Smooth muscle cell of the umbilical artery (primary cell): ENCODE data around the gene RRP1B. TPM values are rescaled to one million over a fixed set of nuclear protein-coding genes. Genes with fewer than 3 reads are reported as not detected.

Source experiments
- total RNA-seq: library from RNA; depleted of rRNA; stranded (reverse); fragments of >200 nt; gene quantifications from 2 replicates; pipeline ENCODE4 v1.2.3, GENCODE V29; 2014

The RRP1B gene, protein sequence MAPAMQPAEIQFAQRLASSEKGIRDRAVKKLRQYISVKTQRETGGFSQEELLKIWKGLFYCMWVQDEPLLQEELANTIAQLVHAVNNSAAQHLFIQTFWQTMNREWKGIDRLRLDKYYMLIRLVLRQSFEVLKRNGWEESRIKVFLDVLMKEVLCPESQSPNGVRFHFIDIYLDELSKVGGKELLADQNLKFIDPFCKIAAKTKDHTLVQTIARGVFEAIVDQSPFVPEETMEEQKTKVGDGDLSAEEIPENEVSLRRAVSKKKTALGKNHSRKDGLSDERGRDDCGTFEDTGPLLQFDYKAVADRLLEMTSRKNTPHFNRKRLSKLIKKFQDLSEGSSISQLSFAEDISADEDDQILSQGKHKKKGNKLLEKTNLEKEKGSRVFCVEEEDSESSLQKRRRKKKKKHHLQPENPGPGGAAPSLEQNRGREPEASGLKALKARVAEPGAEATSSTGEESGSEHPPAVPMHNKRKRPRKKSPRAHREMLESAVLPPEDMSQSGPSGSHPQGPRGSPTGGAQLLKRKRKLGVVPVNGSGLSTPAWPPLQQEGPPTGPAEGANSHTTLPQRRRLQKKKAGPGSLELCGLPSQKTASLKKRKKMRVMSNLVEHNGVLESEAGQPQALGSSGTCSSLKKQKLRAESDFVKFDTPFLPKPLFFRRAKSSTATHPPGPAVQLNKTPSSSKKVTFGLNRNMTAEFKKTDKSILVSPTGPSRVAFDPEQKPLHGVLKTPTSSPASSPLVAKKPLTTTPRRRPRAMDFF
- total RNA-seq = 19.3 and 33.3 TPM in 2 replicates

DNA sequence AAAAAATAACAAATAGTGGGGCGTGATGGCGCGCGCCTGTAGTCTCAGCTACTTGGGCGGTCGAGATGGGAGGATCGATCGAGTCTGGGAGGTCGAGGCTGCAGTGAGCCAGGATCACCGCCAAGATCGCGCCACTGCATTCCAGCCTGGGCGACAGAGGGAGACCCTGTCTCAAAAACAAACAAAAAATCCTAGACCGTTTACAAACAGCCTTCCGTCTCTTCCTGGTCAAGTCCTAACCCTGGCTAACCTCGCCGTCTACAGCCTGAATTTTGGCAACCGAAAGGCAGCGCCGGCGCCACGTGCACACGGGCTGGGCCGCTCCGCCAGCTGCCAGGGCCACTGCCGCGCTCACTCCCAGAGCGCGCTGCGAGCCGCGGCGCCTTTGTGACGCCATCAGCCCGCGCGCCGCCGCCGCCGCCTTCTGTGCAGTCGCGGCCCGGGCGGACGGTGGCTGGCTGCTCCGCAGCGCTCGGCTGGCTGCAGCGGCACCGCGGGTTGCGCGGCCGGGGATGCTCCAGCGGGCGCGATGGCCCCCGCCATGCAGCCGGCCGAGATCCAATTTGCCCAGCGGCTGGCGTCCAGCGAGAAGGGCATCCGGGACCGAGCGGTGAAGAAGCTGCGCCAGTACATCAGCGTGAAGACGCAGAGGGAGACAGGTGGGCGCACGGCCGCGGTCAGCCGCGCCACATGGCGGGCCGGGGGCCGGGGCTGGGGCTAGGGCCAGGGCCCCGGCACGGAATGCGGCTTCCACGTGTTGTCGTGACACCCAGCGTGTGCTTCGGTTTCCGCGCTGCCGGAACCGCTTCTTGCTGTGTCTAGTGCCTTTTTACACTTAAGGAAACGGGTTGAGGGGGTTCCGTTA, at the start of gene RRP1B, which contains the start of gene HSF2BP:
RRP1B (plus strand) TSS at position 425 of the 865 bp plus-strand sequence; CDS start at position 530, 105 bp downstream.
HSF2BP (minus strand) TSS at position 353 of the 865 bp plus-strand sequence. CDS start 1,392 bp downstream, outside the sequence.

DNA sequence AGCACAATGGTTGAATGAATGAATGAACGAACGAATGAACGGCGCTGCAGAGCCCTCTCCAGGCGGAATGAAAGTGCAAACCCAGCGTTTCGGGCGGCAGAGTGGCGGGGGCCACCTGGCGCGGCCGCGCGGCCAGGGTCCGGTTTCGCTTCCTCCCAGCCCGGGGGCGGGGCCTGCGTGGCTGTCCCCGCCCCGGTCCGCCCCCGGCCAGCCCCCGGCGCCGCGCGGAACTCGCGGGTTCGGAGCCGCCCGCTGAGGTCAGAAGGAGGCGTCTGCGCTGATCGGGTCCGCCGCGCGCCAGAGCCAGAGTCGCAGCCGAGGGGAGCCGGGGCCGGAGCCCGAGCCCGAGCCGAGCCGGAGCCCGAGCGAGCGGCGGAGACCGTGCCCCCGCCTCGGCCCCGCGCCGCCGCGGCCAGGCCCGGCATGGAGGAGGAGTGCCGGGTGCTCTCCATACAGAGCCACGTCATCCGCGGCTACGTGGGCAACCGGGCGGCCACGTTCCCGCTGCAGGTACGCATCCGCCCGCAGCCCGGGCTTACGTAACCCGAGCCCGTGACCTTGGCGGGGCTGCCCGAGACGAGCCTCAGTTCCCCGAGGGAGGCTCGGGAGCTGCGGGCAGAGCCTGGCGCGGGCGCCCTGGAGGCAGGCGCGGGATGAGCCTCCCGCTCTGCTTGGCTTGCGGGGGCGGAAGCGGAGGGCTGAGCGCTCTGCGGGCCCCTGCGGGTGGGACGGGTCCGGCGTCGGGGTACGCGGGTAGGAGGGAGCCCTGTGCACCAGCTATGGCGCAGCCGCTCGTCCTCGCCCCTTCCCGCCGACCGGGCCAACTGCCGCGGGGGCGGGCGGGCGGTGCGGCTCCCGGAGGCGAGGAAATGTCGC, 59.8 kb downstream of the RRP1B start, which contains the start of gene PDXK:
PDXK (plus strand) TSS at position 258 of the 876 bp plus-strand sequence; CDS start at position 424, 166 bp downstream.

Other genes with a start within 250 kb of the RRP1B start
- 3.3 and 9.0 TPM in 2 replicates for gene SIK1, start 232.4 kb upstream of the RRP1B start, total RNA-seq
- 2.0 and 3.6 TPM in 2 replicates for gene HSF2BP, start 72 bp upstream of the RRP1B start, total RNA-seq
- gene PDXK, start 59.6 kb downstream of the RRP1B start, total RNA-seq = 208 and 328 TPM in 2 replicates
- 4.2 TPM in 2 replicates for gene CSTB, start 116.7 kb downstream of the RRP1B start, total RNA-seq
- gene RRP1, start 130.0 kb downstream of the RRP1B start, total RNA-seq = 13.7 and 22.7 TPM in 2 replicates
- gene AGPAT3, start 205.7 kb downstream of the RRP1B start, total RNA-seq = 51.4 and 130 TPM in 2 replicates